ENCODE data around the gene GRAP2.

GRCh38 chr22:39901565-39902146 lies 772 bp downstream of the GRAP2 start:
- TF ChIP-seq, protein P1, sequence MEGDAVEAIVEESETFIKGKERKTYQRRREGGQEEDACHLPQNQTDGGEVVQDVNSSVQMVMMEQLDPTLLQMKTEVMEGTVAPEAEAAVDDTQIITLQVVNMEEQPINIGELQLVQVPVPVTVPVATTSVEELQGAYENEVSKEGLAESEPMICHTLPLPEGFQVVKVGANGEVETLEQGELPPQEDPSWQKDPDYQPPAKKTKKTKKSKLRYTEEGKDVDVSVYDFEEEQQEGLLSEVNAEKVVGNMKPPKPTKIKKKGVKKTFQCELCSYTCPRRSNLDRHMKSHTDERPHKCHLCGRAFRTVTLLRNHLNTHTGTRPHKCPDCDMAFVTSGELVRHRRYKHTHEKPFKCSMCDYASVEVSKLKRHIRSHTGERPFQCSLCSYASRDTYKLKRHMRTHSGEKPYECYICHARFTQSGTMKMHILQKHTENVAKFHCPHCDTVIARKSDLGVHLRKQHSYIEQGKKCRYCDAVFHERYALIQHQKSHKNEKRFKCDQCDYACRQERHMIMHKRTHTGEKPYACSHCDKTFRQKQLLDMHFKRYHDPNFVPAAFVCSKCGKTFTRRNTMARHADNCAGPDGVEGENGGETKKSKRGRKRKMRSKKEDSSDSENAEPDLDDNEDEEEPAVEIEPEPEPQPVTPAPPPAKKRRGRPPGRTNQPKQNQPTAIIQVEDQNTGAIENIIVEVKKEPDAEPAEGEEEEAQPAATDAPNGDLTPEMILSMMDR (IDR thresholded peaks at IDR 0.05) = no peak
- no peak for TF ChIP-seq EP300 (IDR thresholded peaks at IDR 0.05)
